BLaER1 (cell line): ENCODE data around the gene NACC2.

Source experiments
- H3K27ac ChIP-seq: shearing (Covaris generic); formaldehyde crosslinking; 2 replicates; pipeline ENCODE4 v1.8.1; 2022
- H3K27me3 ChIP-seq: shearing (Covaris generic); formaldehyde crosslinking; 2 replicates; pipeline ENCODE4 v1.8.1; 2022
- H3K36me3 ChIP-seq: shearing (Covaris generic); formaldehyde crosslinking; 2 replicates; pipeline ENCODE4 v1.8.1; 2022
- H3K4me1 ChIP-seq: shearing (Covaris generic); formaldehyde crosslinking; 2 replicates; pipeline ENCODE4 v1.8.1; 2022
- H3K4me2 ChIP-seq: shearing (Covaris generic); formaldehyde crosslinking; 2 replicates; pipeline ENCODE4 v1.8.1; 2022
- H3K4me3 ChIP-seq: shearing (Covaris generic); formaldehyde crosslinking; 2 replicates; pipeline ENCODE4 v1.8.1; 2022
- H3K9ac ChIP-seq: shearing (Covaris generic); formaldehyde crosslinking; 2 replicates; pipeline ENCODE4 v1.8.1; 2022
- H3K9me3 ChIP-seq: shearing (Covaris generic); formaldehyde crosslinking; 2 replicates; pipeline ENCODE4 v1.8.1; 2022
- H4K20me1 ChIP-seq: shearing (Covaris generic); formaldehyde crosslinking; 2 replicates; pipeline ENCODE4 v1.8.1; 2022
- Cebpa-rat ChIP-seq: shearing (Covaris generic); IDR thresholded peaks from 2 replicates; pipeline ENCODE4 v1.8.1; 2022

The NACC2 gene

DNA sequence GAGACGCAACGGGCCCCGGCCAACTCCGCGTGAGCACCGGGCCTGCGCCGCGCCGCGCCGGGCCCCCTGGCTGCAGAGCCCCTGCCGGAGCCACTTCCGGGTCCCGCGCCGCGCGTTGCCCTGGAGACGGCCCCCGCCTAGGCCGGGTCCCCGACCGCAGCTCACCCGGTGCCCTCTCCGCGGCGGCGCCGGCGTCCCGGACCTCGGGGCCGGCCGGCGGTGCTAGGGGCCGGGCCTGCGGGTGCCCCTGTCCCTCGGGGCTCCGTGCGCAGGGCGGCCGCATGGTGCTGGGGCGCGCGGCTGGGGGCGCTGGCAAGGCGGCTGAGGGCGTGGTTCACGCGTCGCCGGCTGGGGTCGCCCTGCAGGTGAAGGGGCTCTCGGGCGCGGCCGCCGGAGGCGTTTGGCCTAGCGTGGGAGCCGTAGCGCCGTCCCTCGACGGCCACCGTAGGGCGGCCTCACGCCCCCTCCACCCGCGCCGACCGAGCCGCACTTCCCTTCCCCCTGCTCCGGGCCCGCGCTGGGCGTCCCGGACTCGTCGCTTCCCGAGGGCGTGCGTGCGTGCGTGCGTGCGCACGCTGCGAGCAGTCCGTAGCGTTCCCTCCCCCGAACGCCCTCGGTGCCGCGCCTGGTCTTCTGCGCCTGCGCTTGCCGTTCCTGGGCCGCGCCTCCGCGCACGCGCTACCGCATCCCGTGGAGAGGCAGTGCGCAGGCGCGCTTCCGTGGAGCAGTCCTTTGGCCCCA is 23.4 kb upstream of the NACC2 start, which contains the start of gene TMEM250:
TSS of gene TMEM250 (minus strand) at position 556 of the 741 bp plus-strand sequence. CDS start 1,975 bp downstream, outside the sequence.
- H3K27ac ChIP-seq, result peak within 1 kb of the TSS; percentile 91
- peaks cover 36% of the 10 kb centered on the region for H3K4me1 ChIP-seq
- H3K4me3 ChIP-seq, result peak within 1 kb of the TSS; percentile 87
- H3K9me3 ChIP-seq, result no peaks in the 10 kb centered on the region
- H4K20me1 ChIP-seq, result no peaks in the 10 kb centered on the region
- peaks cover 33% of the 10 kb centered on the region for H3K36me3 ChIP-seq
- H3K4me2 ChIP-seq, result peak within 1 kb of the TSS; percentile 99
- no peak for TF ChIP-seq Cebpa-rat
- no peaks in the 10 kb centered on the region for H3K27me3 ChIP-seq
- peak within 1 kb of the TSS; percentile 91 for H3K9ac ChIP-seq

DNA sequence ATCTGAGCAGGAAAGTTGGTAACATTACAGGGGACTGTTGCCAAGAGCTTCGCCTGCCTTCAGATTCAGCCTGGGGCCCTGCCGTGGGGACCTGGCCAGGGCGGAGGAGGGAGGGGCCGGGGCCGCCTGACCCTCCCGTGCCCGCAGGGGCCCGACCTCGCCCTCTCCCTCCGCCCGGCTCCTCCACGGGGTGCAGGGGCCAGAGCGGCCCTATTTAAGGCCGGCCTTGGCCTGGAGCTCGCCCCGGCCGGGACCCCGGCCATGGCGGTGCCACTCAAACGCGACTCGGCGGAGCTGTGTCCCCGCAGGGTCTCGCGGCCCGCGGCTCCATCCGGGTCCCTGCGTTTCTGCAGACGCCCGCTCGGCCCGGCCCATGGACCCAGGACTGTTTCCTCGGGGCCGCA is 22.8 kb upstream of the NACC2 start:
- Histone ChIP-seq H3K4me2 (peak overlapping the region; percentile 99), H3K27me3 (no peaks in the 10 kb centered on the region), H3K9ac (peak overlapping the region; percentile 91), H4K20me1 (no peaks in the 10 kb centered on the region), H3K36me3 (peaks cover 33% of the 10 kb centered on the region), H3K27ac (peak overlapping the region; percentile 91), H3K4me1 (peaks cover 40% of the 10 kb centered on the region), H3K4me3 (peak overlapping the region; percentile 87), H3K9me3 (no peaks in the 10 kb centered on the region)
- TF ChIP-seq Cebpa-rat, result no peak

DNA sequence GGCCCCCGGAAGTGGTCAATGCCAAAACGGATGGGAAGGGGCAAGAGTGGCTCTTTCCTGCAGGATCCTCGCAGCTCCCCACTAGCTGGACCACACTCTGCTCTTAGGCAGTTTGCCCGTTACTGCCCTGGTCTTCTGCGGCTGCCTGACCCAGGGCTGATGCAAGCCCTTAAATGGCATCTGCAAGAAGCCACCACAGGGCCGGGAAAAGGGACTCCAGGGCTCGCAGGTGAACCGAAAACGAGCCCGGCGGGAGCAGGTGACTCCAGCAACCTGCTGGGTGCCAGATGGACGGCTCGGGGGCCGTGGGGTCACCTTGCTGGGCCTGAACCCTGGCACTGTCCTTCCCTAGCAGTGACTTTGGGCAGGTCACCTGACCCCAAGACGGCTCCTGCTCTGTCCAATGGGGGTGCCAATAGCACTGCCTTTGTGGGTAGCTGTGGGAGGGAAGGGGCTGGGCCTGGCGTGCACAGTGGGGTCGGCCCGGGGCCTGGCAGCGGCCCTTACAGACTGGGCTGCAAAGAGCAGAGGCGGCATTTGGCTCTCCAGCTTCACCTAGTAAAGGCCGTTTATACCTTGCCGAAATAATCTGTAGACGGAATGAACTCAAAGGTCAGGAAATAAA is 22.3 kb upstream of the NACC2 start:
- Histone ChIP-seq H3K9me3 (no peaks in the 10 kb centered on the region), H3K27ac (peak overlapping the region; percentile 91), H3K4me1 (peaks cover 40% of the 10 kb centered on the region), H3K36me3 (peaks cover 33% of the 10 kb centered on the region), H4K20me1 (no peaks in the 10 kb centered on the region), H3K9ac (peak overlapping the region; percentile 91), H3K4me2 (peak overlapping the region; percentile 99), H3K4me3 (peak overlapping the region; percentile 87), H3K27me3 (no peaks in the 10 kb centered on the region)
- TF ChIP-seq Cebpa-rat, result no peak

DNA sequence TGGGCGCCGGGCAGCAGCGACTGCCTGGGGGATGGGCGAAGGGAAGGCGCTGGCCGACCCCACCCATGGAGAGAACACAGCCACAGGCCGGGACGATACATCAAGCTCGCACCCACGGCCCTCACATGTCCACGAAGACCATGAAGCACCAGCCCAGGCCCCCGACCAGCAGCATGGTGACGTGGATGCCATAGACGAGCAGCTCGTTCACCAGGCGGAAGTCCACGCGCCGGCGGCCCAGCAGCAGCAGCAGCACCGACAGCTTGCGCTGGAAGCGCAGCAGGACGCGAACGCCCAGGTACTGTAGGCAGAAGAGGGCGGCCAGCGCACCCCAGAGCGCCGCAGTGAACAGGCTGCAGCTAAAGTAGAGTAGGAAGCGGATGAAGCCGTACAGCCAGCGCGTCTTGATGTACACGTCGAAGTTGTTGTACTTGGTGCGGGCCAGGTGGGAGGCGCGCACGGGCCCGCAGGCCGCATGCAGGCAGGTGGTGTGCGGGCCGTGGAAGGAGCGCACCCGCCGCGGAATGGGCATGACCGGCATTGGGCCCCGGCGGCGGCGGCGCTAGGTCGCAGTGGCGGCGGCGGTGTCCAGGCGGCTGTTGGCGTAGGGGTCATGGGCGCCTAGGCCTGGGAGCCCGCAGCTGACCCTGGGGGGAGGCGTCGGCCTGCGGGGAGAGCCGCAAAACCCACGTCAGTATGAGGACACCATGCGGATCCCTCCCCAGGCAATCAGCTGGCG is 21.4 kb upstream of the NACC2 start:
- Histone ChIP-seq H3K9ac (no peak overlapping the region), H4K20me1 (no peaks in the 10 kb centered on the region), H3K4me1 (peaks cover 49% of the 10 kb centered on the region), H3K27ac (peak overlapping the region; percentile 91; the same call in 1 of the 2 replicates), H3K27me3 (no peaks in the 10 kb centered on the region), H3K36me3 (peaks cover 33% of the 10 kb centered on the region), H3K4me3 (no peak overlapping the region), H3K9me3 (no peaks in the 10 kb centered on the region), H3K4me2 (peak overlapping the region; percentile 99; the same call in 1 of the 2 replicates)
- no peak for TF ChIP-seq Cebpa-rat

DNA sequence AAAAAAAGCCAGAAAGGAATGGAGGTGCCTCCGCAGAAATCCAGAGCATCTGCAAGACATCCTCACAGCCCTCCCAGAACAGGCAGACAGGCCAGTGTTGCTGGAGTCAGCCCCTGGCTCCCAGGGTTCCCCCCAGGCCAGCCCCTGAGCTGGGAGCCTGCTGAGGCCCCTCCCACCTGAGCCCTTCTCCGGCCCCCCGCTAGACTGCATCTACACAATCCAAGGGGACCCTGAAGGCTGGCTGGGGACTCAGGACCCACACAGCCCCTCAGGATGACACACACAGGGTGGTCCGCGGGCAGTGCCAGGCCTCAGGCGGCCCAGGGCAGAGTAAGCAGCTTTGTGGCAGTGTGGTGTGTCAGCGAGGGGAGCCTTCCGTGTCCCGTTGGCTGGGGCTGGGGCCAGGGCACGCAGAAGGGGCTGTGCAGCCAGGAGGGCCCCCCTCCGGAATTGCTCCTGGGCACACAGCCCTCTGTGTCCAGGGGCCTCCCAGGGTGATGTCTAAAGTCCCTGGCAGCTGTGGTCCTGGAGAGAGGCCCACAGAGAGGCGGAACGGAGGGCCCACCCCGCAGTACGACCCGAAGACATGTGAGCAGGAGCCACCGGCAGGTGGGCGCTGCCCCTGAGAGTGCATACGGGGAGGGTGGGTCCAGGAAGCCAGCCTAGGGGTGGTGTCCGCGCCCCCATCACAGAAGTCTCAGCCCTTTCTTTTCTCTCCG is 20.7 kb upstream of the NACC2 start:
- no peak overlapping the region for H3K27ac ChIP-seq
- no peak overlapping the region for H3K4me2 ChIP-seq
- H3K36me3 ChIP-seq, result peaks cover 33% of the 10 kb centered on the region
- no peaks in the 10 kb centered on the region for H4K20me1 ChIP-seq
- H3K9ac ChIP-seq, result no peak overlapping the region
- H3K9me3 ChIP-seq, result no peaks in the 10 kb centered on the region
- H3K4me1 ChIP-seq, result peaks cover 50% of the 10 kb centered on the region
- no peak overlapping the region for H3K4me3 ChIP-seq
- TF ChIP-seq Cebpa-rat, result no peak
- no peaks in the 10 kb centered on the region for H3K27me3 ChIP-seq

DNA sequence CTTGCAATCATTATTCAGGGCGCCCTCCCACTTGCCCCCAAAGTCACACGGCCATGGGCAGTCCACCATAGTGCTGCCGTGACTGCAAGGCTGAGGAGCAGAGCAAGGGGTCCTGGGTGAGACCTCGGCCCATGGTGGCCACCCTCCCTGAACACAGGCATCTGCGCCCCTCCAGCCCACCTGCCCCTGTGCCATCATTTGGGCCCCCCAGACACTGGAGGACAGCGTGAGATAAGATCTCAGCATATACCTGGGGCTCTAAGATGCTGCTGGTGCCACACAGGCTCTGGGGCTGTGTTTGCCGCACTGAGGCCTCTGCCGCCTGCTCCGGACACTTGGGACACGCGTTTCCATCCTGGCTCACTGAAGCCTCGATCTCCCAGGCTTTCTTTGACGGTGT is 20.1 kb upstream of the NACC2 start:
- no peak overlapping the region for H3K4me3 ChIP-seq
- no peaks in the 10 kb centered on the region for H3K27me3 ChIP-seq
- no peaks in the 10 kb centered on the region for H3K9me3 ChIP-seq
- no peak overlapping the region for H3K4me2 ChIP-seq
- no peak overlapping the region for H3K27ac ChIP-seq
- no peak for TF ChIP-seq Cebpa-rat
- peaks cover 33% of the 10 kb centered on the region for H3K36me3 ChIP-seq
- H3K9ac ChIP-seq, result no peak overlapping the region
- H3K4me1 ChIP-seq, result peaks cover 50% of the 10 kb centered on the region
- no peaks in the 10 kb centered on the region for H4K20me1 ChIP-seq

DNA sequence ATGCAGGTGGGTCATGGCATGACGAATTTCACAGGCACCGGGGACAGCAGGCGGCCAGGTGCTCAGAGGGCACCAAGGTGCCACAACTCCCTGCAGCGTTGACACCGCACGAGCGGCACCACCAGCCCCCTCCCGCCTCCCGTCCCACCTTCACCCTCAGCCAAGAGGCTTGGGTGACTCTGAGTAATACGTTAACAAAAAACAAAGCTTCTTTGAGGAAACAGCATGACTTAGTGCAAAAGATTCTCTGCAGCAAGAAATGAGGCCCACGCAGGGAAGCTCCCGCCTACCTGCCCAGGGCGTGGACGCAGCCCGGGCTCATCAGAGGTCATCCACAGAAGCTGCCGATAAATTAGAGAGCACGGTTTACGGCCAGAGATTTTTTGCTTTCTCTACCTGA is 19.5 kb upstream of the NACC2 start:
- no peak overlapping the region for H3K4me2 ChIP-seq
- H3K27ac ChIP-seq, result no peak overlapping the region
- H3K4me3 ChIP-seq, result no peak overlapping the region
- H3K36me3 ChIP-seq, result peaks cover 33% of the 10 kb centered on the region
- H3K4me1 ChIP-seq, result peaks cover 50% of the 10 kb centered on the region
- no peak overlapping the region for H3K9ac ChIP-seq
- no peaks in the 10 kb centered on the region for H3K9me3 ChIP-seq
- TF ChIP-seq Cebpa-rat, result no peak
- H3K27me3 ChIP-seq, result no peaks in the 10 kb centered on the region
- H4K20me1 ChIP-seq, result no peaks in the 10 kb centered on the region

DNA sequence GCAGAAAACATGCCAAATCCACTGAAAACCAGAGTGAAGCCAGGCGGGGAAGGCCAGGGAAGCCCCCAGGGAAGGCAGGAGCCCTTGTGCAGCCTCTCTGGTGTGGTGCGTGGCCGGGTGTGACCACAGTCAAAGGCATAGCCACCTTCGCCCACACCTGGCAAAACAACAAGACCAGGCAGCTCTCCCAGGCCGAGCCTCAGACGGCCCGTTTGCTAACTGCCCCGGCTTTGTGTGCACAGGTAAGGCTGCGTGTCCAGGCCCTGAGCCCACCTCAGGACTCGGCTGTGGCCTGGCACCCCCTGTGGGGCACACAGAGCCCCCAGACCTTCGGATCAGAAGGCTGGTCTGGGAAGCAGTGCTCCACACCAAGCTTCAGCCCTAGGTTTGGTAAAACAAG is 17.5 kb upstream of the NACC2 start:
- Histone ChIP-seq H3K4me3 (no peak overlapping the region), H3K27ac (peak overlapping the region; percentile 90), H3K27me3 (no peaks in the 10 kb centered on the region), H3K4me2 (peak overlapping the region; percentile 89), H4K20me1 (no peaks in the 10 kb centered on the region), H3K9me3 (no peaks in the 10 kb centered on the region), H3K36me3 (peaks cover 33% of the 10 kb centered on the region), H3K4me1 (peaks cover 65% of the 10 kb centered on the region), H3K9ac (peak overlapping the region; percentile 68; the same call in 1 of the 2 replicates)
- no peak for TF ChIP-seq Cebpa-rat

DNA sequence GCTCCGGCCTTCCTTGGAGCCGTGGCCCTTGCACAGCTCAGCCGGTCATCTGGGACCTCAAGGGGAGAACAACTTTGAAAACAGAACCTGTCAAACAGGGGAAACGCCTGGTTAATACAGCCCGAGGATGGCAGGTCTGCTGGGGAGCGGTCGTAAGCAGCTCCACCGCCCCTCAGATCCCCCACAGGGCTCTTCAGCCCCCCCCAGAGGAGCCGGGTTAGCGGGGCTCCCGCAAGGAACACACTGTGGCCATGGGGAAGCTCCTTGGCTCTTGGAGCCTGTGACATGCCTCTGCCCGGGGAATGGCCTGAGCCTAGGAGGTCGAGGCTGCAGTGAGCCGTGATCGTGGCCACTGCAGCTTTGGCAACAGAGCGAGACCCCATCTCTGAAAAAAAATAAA is 16.8 kb upstream of the NACC2 start:
- H3K36me3 ChIP-seq, result peaks cover 29% of the 10 kb centered on the region
- no peak overlapping the region for H3K4me3 ChIP-seq
- peak overlapping the region; percentile 68; the same call in 1 of the 2 replicates for H3K9ac ChIP-seq
- no peaks in the 10 kb centered on the region for H3K9me3 ChIP-seq
- peak overlapping the region; percentile 90 for H3K27ac ChIP-seq
- H3K4me2 ChIP-seq, result peak overlapping the region; percentile 89
- TF ChIP-seq Cebpa-rat, result no peak
- no peaks in the 10 kb centered on the region for H3K27me3 ChIP-seq
- H3K4me1 ChIP-seq, result peaks cover 65% of the 10 kb centered on the region
- H4K20me1 ChIP-seq, result no peaks in the 10 kb centered on the region
